SU-DHL-6 (cell line): ENCODE measurements around the gene USB1.

Experiments
- H2AFZ ChIP-seq: fragments of 200-600 bp; sonication (generic); 2 replicates; pipeline ENCODE4 v1.6.1; 2014; ENCODE audit warnings: low read depth, mild to moderate bottlenecking, moderate library complexity, mixed read lengths, antibody characterized with exemption, low read length; ENCODE audit not compliant: severe bottlenecking
- H3F3A ChIP-seq: fragments of 200-600 bp; shearing (Covaris generic); 2 replicates; pipeline ENCODE4 v1.6.0; 2016; ENCODE audit warnings: antibody characterized with exemption, mild to moderate bottlenecking; ENCODE audit not compliant: insufficient read depth
- H3K27ac ChIP-seq: fragments of 200-600 bp; sonication (generic); 2 replicates; pipeline ENCODE4 v1.5.1; 2016; ENCODE audit warnings: low read depth, mild to moderate bottlenecking, low read length, moderate library complexity, mixed read lengths
- H3K27me3 ChIP-seq: fragments of 200-600 bp; sonication (generic), shearing (Covaris generic); 2 replicates; pipeline ENCODE4 v1.6.0; 2014; ENCODE audit warnings: mild to moderate bottlenecking, low read length
- H3K36me3 ChIP-seq: fragments of 200-600 bp; sonication (generic); 2 replicates; pipeline ENCODE4 v1.6.1; 2014; ENCODE audit warnings: mild to moderate bottlenecking, low read length, mixed read lengths
- H3K4me2 ChIP-seq: fragments of 300-600, 200-600 bp; shearing (Covaris generic), sonication (generic); 2 replicates; pipeline ENCODE4 v1.6.0; 2014; ENCODE audit warnings: low read length, low read depth, mild to moderate bottlenecking; ENCODE audit not compliant: poor library complexity, severe bottlenecking
- H3K4me3 ChIP-seq: fragments of 200-600 bp; sonication (generic); 2 replicates; pipeline ENCODE4 v1.5.1; 2014; ENCODE audit warnings: antibody characterized with exemption, low read length, mild to moderate bottlenecking, mixed read lengths; ENCODE audit not compliant: insufficient read depth, poor library complexity, severe bottlenecking
- H3K79me2 ChIP-seq: fragments of 200-600 bp; sonication (generic); 2 replicates; pipeline ENCODE4 v1.6.1; 2014; ENCODE audit warnings: mild to moderate bottlenecking, low read length, moderate library complexity; ENCODE audit not compliant: insufficient read depth
- H3K9ac ChIP-seq: fragments of 200-600 bp; sonication (generic); 2 replicates; pipeline ENCODE4 v1.7.0; 2014; ENCODE audit warnings: mild to moderate bottlenecking, low read length
- H3K9me2 ChIP-seq: fragments of 200-600 bp; sonication (generic); replicated peaks from 2 replicates; pipeline ENCODE4 v1.6.1; 2014; ENCODE audit warnings: low read length; ENCODE audit not compliant: insufficient read depth
- H3K9me3 ChIP-seq: fragments of 200-600 bp; sonication (generic); 2 replicates; pipeline ENCODE4 v1.6.1; 2014; ENCODE audit warnings: low read length, mixed read lengths; ENCODE audit not compliant: insufficient read depth
- H4K20me1 ChIP-seq: fragments of 200-600 bp; sonication (generic); 2 replicates; pipeline ENCODE4 v1.6.1; 2014; ENCODE audit warnings: low read depth, mild to moderate bottlenecking, antibody characterized with exemption, low read length, moderate library complexity, mixed read lengths
- CTCF ChIP-seq: fragments of 200-600 bp; sonication (generic); IDR thresholded peaks from one replicate; pipeline ENCODE4 v1.5.1; 2017; ENCODE audit warnings: antibody characterized with exemption, mild to moderate bottlenecking, low read length, moderate library complexity; ENCODE audit not compliant: insufficient read depth, poor library complexity, severe bottlenecking
- EZH2phosphoT487 ChIP-seq: fragments of 200-600 bp; sonication (generic), shearing (Covaris generic); conservative IDR thresholded peaks from 2 replicates; pipeline ENCODE4 v1.6.1; 2018; ENCODE audit warnings: mild to moderate bottlenecking, antibody characterized with exemption, low read length, moderate library complexity, mixed read lengths

The USB1 gene

GRCh38 chr16:57957673-57958392 is 43.4 kb upstream of the USB1 start:
- H3K36me3 ChIP-seq = no peaks in the 10 kb centered on the region
- no peaks in the 10 kb centered on the region for H3F3A ChIP-seq
- H4K20me1 ChIP-seq = no peaks in the 10 kb centered on the region
- H3K9me2 ChIP-seq = no peaks in the 10 kb centered on the region
- no peak for TF ChIP-seq CTCF
- no peak for TF ChIP-seq EZH2phosphoT487
- no peak overlapping the region for H3K27ac ChIP-seq
- no peak overlapping the region for H2AFZ ChIP-seq
- H3K4me3 ChIP-seq = no peak overlapping the region
- no peaks in the 10 kb centered on the region for H3K9me3 ChIP-seq
- no peaks in the 10 kb centered on the region for H3K79me2 ChIP-seq
- no peaks in the 10 kb centered on the region for H3K27me3 ChIP-seq
- H3K9ac ChIP-seq = no peak overlapping the region
- no peak overlapping the region for H3K4me2 ChIP-seq

- no peak overlapping the region for H3K9ac ChIP-seq
- no peaks in the 10 kb centered on the region for H3K79me2 ChIP-seq
- no peaks in the 10 kb centered on the region for H3K36me3 ChIP-seq
- H3K4me2 ChIP-seq = no peak overlapping the region
- no peak overlapping the region for H3K4me3 ChIP-seq
- TF ChIP-seq CTCF (no peak), EZH2phosphoT487 (no peak)
- no peaks in the 10 kb centered on the region for H3K9me3 ChIP-seq
- no peaks in the 10 kb centered on the region for H3K27me3 ChIP-seq
- no peaks in the 10 kb centered on the region for H3F3A ChIP-seq
- H3K9me2 ChIP-seq = no peaks in the 10 kb centered on the region
- no peak overlapping the region for H3K27ac ChIP-seq
- H4K20me1 ChIP-seq = no peaks in the 10 kb centered on the region
- H2AFZ ChIP-seq = no peak overlapping the region
Observed at GRCh38 chr16:57958544-57958943, 42.7 kb upstream of the USB1 start.

- Histone ChIP-seq H3K4me3 (no peak overlapping the region), H3K4me2 (no peak overlapping the region), H3K79me2 (no peaks in the 10 kb centered on the region), H3F3A (no peaks in the 10 kb centered on the region), H3K9ac (no peak overlapping the region), H3K27me3 (no peaks in the 10 kb centered on the region), H2AFZ (no peak overlapping the region), H4K20me1 (no peaks in the 10 kb centered on the region), H3K27ac (no peak overlapping the region), H3K36me3 (no peaks in the 10 kb centered on the region), H3K9me2 (no peaks in the 10 kb centered on the region), H3K9me3 (no peaks in the 10 kb centered on the region)
- no peak for TF ChIP-seq EZH2phosphoT487
- TF ChIP-seq CTCF = no peak
Observed at GRCh38 chr16:57959121-57959520, 42.1 kb upstream of the USB1 start.
